Endometrial microvascular endothelial cells (primary cell): ENCODE measurements around the gene UGT1A7. TPM values are rescaled to one million over a fixed set of nuclear protein-coding genes. Genes with fewer than 3 reads are reported as not detected.
"Not testable (repeated sequence)": the region's sequence is repeated elsewhere in the genome, so short reads cannot be mapped to it uniquely, and the experiment has no call there.

Experiments used
- in situ Hi-C: cut with HindIII; loops from 2 replicates; pipeline ENCODE4 v1.10.0; 2017; ENCODE audit warnings: low sequenced_read_pairs, low pct_unique_long_range_greater_than_20kb; ENCODE audit errors: inconsistent ontology term
- total RNA-seq: library from RNA; depleted of rRNA; stranded (reverse); fragments of >200 nt; gene quantifications from one replicate; pipeline ENCODE4 v1.2.3, GENCODE V29; 2015; ENCODE audit errors: inconsistent ontology term

UGT1A7 gene
- total RNA-seq, 1 donor from 2014 or later = not detected

GRCh38 chr2:233676046-233676445 lies 5.7 kb upstream of the UGT1A7 start:
- in situ Hi-C loops = no loop called here

DNA sequence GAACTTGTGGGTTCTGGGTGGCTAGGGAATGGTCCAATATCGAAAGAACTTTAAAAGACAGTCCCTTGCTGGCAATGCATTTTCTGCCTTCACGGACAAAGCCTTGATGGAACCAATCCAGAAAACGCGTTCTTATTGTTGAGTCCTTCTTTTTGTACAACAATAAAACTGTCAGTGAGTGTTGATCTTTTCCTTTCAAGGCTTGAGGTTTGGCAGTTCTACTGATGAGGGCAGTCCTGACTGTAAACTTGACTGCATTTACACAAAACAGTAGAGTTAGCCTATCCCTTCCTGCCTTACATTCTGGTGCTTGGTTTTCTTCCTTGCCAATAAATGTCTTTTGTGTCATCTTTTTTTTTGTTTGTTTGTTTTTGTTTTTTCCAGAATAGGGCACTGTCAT lies 2.5 kb upstream of the UGT1A7 start:
- in situ Hi-C loops = no loop called here

DNA sequence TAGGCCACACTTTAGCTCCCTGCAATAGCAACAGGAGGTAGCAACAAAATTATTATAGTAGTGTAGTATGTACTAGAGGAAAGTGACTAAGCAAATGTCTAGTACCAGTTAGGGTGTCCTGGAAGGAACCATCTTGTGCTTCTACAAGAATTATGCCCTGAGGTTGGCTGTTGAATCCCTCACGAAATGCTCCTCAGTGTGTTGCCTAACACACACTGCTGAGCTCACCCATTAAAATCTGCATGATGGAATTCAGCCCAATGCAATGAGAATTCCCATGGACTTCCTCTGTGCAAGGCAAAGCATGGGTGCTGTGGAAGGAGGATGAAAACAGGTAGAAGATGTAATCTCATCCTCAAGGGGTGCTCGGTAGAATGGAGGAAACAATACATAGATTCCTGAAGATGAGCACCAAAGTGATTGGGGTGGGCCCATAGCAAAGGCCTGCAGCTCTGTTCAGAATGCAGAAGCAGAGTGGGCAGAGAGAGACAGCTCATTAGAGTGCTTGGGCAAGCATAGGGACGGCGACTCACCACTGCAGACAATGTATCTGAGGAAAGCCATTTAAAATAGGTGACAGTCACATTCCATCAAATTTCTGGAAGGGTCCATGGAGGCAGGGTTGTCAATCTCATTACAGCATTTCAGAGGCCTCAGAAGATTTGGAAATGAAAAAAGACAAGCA lies 1.2 kb upstream of the UGT1A7 start:
- in situ Hi-C loops = no loop called here

GRCh38 chr2:233684640-233685039 lies 2.9 kb downstream of the UGT1A7 start:
- in situ Hi-C loops = no loop called here

- in situ Hi-C loops = no loop called here
Measured at GRCh38 chr2:233686928-233687327, 5.2 kb downstream of the UGT1A7 start.

DNA sequence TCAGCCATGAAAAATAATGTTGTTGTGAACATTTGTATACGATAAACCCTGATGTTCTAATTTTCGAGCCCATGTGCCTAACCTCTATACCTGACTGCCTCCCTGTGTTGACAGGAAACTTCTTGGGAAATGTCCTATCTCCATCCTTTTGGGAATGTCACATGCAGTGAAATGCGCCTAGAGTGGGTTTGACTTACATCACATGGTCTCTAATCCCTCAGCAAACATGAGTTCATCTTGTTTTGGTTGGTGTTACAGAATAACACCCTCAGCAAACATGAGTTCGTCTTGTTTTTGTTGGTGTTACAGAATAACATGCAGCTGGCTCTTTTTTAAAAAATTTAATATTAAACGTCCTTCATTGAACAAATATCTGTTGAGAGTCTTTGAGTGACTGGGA lies 6.6 kb downstream of the UGT1A7 start:
- in situ Hi-C loops = no loop called here

- in situ Hi-C loops = no loop called here
Measured at GRCh38 chr2:233689031-233689430, 7.3 kb downstream of the UGT1A7 start.

GRCh38 chr2:233689501-233689900 lies 7.8 kb downstream of the UGT1A7 start:
- in situ Hi-C loops = no loop called here

GRCh38 chr2:233690444-233690843 lies 8.7 kb downstream of the UGT1A7 start:
- in situ Hi-C loops = no loop called here

GRCh38 chr2:233691443-233692433 lies 10.0 kb downstream of the UGT1A7 start:
- in situ Hi-C loops = no loop called here

- in situ Hi-C loops = no loop called here
Measured at GRCh38 chr2:233692648-233693047, 10.9 kb downstream of the UGT1A7 start, which contains the start of gene UGT1A6. UGT1A6 (plus strand) TSS chr2:233692890; CDS start chr2:233693005, 115 bp downstream.

GRCh38 chr2:233693963-233694362 lies 12.3 kb downstream of the UGT1A7 start:
- in situ Hi-C loops = no loop called here

- in situ Hi-C loops = no loop called here
Measured at GRCh38 chr2:233698740-233699139, 17.0 kb downstream of the UGT1A7 start.

- in situ Hi-C loops = no loop called here
Measured at GRCh38 chr2:233699424-233700027, 17.8 kb downstream of the UGT1A7 start.

- in situ Hi-C loops = no loop called here
Measured at GRCh38 chr2:233700028-233700635, 18.4 kb downstream of the UGT1A7 start.

DNA sequence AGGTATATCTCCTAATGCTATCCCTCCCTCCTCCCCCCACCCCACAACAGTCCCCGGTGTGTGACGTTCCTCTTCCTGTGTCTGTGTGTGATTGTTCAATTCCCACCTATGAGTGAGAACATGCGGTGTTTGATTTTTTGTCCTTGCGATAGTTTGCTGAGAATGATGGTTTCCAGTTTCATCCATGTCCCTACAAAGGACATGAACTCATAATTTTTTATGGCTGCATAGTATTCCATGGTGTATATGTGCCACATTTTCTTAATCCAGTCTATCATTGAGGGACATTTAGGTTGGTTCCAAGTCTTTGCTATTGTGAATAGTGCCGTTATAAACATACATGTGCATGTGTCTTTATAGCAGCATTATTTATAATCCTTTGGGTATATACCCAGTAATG lies 19.1 kb downstream of the UGT1A7 start:
- in situ Hi-C loops = not testable (repeated sequence)

GRCh38 chr2:233702238-233702637 lies 20.5 kb downstream of the UGT1A7 start:
- in situ Hi-C loops = no loop called here

GRCh38 chr2:233705911-233706506 lies 24.3 kb downstream of the UGT1A7 start:
- in situ Hi-C loops = no loop called here

DNA sequence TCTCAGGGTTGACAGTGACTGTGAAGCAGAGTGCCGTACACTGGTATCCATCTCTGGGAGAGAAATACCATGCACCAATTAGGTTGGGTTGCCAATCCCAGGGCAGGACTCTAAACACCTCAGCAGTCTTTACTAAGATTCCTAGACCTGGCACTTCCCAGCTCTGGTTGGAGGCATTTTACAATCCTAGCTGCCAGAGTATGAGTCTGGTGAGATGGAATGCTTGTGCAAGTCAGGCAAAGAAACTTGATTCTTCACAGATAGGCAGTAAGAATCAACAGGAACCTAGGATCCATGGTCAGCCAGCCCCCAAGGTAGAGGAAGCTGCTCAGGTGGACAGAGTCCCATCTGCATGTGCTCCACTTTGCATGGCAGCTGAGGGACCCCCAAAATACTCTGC lies 25.0 kb downstream of the UGT1A7 start:
- in situ Hi-C loops = no loop called here
